ENCODE results near the gene CCDC102A.
"Not testable (repeated sequence)": the region's sequence is repeated elsewhere in the genome, so short reads cannot be mapped to it uniquely, and the experiment has no call there.

Gene CCDC102A

DNA sequence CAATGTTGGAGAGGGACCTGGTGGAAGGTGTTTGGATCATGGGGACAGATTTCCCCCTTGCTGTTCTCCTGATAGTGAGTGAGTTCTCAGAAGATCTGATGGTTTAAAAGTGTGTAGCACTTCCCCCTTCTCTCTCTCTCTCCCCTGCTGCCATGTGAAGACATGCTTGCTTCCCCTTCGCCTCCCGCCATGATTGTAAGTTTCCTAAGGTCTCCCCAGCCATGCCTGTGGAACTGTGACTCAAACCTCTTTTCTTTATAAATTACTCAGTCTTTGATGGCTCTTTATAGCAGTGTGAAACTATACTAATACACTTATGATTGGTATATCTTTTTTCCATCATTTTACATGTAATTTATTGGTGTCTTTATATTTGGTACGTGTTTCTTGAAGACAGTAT, 19.5 kb upstream of the CCDC102A start:
- TF ChIP-seq, protein P1, sequence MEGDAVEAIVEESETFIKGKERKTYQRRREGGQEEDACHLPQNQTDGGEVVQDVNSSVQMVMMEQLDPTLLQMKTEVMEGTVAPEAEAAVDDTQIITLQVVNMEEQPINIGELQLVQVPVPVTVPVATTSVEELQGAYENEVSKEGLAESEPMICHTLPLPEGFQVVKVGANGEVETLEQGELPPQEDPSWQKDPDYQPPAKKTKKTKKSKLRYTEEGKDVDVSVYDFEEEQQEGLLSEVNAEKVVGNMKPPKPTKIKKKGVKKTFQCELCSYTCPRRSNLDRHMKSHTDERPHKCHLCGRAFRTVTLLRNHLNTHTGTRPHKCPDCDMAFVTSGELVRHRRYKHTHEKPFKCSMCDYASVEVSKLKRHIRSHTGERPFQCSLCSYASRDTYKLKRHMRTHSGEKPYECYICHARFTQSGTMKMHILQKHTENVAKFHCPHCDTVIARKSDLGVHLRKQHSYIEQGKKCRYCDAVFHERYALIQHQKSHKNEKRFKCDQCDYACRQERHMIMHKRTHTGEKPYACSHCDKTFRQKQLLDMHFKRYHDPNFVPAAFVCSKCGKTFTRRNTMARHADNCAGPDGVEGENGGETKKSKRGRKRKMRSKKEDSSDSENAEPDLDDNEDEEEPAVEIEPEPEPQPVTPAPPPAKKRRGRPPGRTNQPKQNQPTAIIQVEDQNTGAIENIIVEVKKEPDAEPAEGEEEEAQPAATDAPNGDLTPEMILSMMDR (IDR thresholded peaks at IDR 0.05; ENCODE audit: poor library complexity, severe bottlenecking): no peak
- no peak overlapping the region for H3K4me3 ChIP-seq (ENCODE audit: severe bottlenecking)
- no peak for ATAC-seq (ENCODE audit: low read depth)

GRCh38 chr16:57551057-57551456, 14.7 kb upstream of the CCDC102A start:
- Histone ChIP-seq H3K9me3 (ENCODE audit: severe bottlenecking) (no peaks in the 10 kb centered on the region), H3K27ac (ENCODE audit: poor library complexity, severe bottlenecking) (no peak overlapping the region), H3K4me1 (ENCODE audit: insufficient read depth, poor library complexity, severe bottlenecking) (no peaks in the 10 kb centered on the region), H3K27me3 (ENCODE audit: insufficient read depth, poor library complexity, severe bottlenecking) (no peaks in the 10 kb centered on the region), H3K4me3 (ENCODE audit: severe bottlenecking) (no peak overlapping the region), H3K36me3 (ENCODE audit: low read depth) (no peaks in the 10 kb centered on the region)
- peak; percentile 2 for DNase-seq (ENCODE audit: low spot score)
- no peak for ATAC-seq (ENCODE audit: low read depth)
- TF ChIP-seq, protein P1 (IDR thresholded peaks at IDR 0.05; ENCODE audit: poor library complexity, severe bottlenecking): no peak

More for the DNA sequence above, 19.5 kb upstream of the CCDC102A start:
- Histone ChIP-seq H3K36me3 (ENCODE audit: low read depth) (no peaks in the 10 kb centered on the region), H3K27ac (ENCODE audit: poor library complexity, severe bottlenecking) (no peak overlapping the region), H3K27me3 (ENCODE audit: insufficient read depth, poor library complexity, severe bottlenecking) (peaks cover 4% of the 10 kb centered on the region), H3K9me3 (ENCODE audit: severe bottlenecking) (no peaks in the 10 kb centered on the region), H3K4me1 (ENCODE audit: insufficient read depth, poor library complexity, severe bottlenecking) (no peaks in the 10 kb centered on the region)
- no peak for DNase-seq (ENCODE audit: low spot score)

GRCh38 chr16:57549730-57550129, 13.4 kb upstream of the CCDC102A start:
- no peaks in the 10 kb centered on the region for H3K27me3 ChIP-seq (ENCODE audit: insufficient read depth, poor library complexity, severe bottlenecking)
- TF ChIP-seq, protein P1 (IDR thresholded peaks at IDR 0.05; ENCODE audit: poor library complexity, severe bottlenecking): no peak
- H3K4me3 ChIP-seq (ENCODE audit: severe bottlenecking): no peak overlapping the region
- no peaks in the 10 kb centered on the region for H3K9me3 ChIP-seq (ENCODE audit: severe bottlenecking)
- DNase-seq (ENCODE audit: low spot score) (no peak), ATAC-seq (ENCODE audit: low read depth) (no peak)
- H3K4me1 ChIP-seq (ENCODE audit: insufficient read depth, poor library complexity, severe bottlenecking): no peaks in the 10 kb centered on the region
- no peak overlapping the region for H3K27ac ChIP-seq (ENCODE audit: poor library complexity, severe bottlenecking)
- H3K36me3 ChIP-seq (ENCODE audit: low read depth): no peaks in the 10 kb centered on the region

- TF ChIP-seq, protein P1 (IDR thresholded peaks at IDR 0.05; ENCODE audit: poor library complexity, severe bottlenecking): no peak
- H3K36me3 ChIP-seq (ENCODE audit: low read depth): no peaks in the 10 kb centered on the region
- H3K4me1 ChIP-seq (ENCODE audit: insufficient read depth, poor library complexity, severe bottlenecking): no peaks in the 10 kb centered on the region
- DNase-seq (ENCODE audit: low spot score) (no peak), ATAC-seq (ENCODE audit: low read depth) (no peak)
- H3K9me3 ChIP-seq (ENCODE audit: severe bottlenecking): no peaks in the 10 kb centered on the region
- H3K27ac ChIP-seq (ENCODE audit: poor library complexity, severe bottlenecking): no peak overlapping the region
- no peak overlapping the region for H3K4me3 ChIP-seq (ENCODE audit: severe bottlenecking)
- no peaks in the 10 kb centered on the region for H3K27me3 ChIP-seq (ENCODE audit: insufficient read depth, poor library complexity, severe bottlenecking)
These were observed 12.0 kb upstream of the CCDC102A start for GRCh38 chr16:57548408-57548807.

DNA sequence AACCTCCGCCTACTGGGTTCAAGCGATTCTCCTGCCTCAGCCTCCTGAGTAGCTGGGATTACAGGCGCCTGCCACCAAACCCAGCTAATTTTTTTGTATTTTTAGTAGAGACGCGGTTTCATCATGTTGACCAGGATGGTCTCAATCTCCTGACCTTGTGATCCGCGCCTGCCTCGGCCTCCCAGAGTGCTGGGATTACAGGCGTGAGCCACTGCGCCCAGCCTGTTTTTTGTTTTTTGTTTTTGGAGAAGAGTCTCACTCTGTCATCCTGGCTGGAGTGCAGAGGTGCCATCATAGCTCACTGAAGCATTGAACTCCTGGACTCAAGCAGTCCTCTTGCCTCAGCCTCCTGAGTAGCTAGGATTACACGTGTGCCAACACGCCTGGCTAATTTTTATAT, 11.2 kb upstream of the CCDC102A start:
- ATAC-seq (ENCODE audit: low read depth); DNase-seq (ENCODE audit: low spot score); H3K36me3 ChIP-seq (ENCODE audit: low read depth): not testable (repeated sequence)

More for the DNA sequence above, 11.2 kb upstream of the CCDC102A start:
- not testable (repeated sequence) for H3K27ac ChIP-seq (ENCODE audit: poor library complexity, severe bottlenecking); H3K4me1 ChIP-seq (ENCODE audit: insufficient read depth, poor library complexity, severe bottlenecking); H3K4me3 ChIP-seq (ENCODE audit: severe bottlenecking); H3K27me3 ChIP-seq (ENCODE audit: insufficient read depth, poor library complexity, severe bottlenecking); H3K9me3 ChIP-seq (ENCODE audit: severe bottlenecking)

Data from RWPE2 (cell line).